GM23248 (cell line): Measurements from ENCODE around the gene SGTB. TPM values are rescaled to one million over a fixed set of nuclear protein-coding genes. Genes with fewer than 3 reads are reported as not detected.

Experiments
- DNase-seq: peaks from one replicate; pipeline ENCODE4 v3.0.0-alpha.2; 2015
- H2AFZ ChIP-seq: fragments of 200-600 bp; sonication (generic); 2 replicates; pipeline ENCODE4 v1.6.1; 2016; ENCODE audit warnings: antibody characterized with exemption
- H3F3A ChIP-seq: fragments of 200-600 bp; sonication (generic); 2 replicates; pipeline ENCODE4 v1.6.1; 2016; ENCODE audit warnings: mild to moderate bottlenecking, antibody characterized with exemption, mixed run types; ENCODE audit not compliant: insufficient read depth
- H3K27ac ChIP-seq: fragments of 200-600 bp; sonication (generic); 2 replicates; pipeline ENCODE4 v1.5.1; 2016; ENCODE audit warnings: mild to moderate bottlenecking
- H3K27me3 ChIP-seq: fragments of 200-600 bp; sonication (generic); replicated peaks from 2 replicates; pipeline ENCODE4 v1.6.1; 2016; ENCODE audit warnings: mild to moderate bottlenecking; ENCODE audit not compliant: insufficient read depth
- H3K36me3 ChIP-seq: fragments of 200-600 bp; sonication (generic); 2 replicates; pipeline ENCODE4 v1.6.1; 2016; ENCODE audit warnings: low read depth, mild to moderate bottlenecking
- H3K4me1 ChIP-seq: fragments of 200-600 bp; sonication (generic); 2 replicates; pipeline ENCODE4 v1.6.1; 2016; ENCODE audit warnings: mild to moderate bottlenecking; ENCODE audit not compliant: insufficient read depth
- H3K4me2 ChIP-seq: fragments of 200-600 bp; sonication (generic); one replicate; pipeline ENCODE4 v1.6.1; 2016; ENCODE audit warnings: mild to moderate bottlenecking; ENCODE audit not compliant: unreplicated experiment
- H3K4me3 ChIP-seq: fragments of 200-600 bp; sonication (generic); 2 replicates; pipeline ENCODE4 v1.5.1; 2016; ENCODE audit warnings: mild to moderate bottlenecking
- H3K79me2 ChIP-seq: fragments of 200-600 bp; sonication (generic); 2 replicates; pipeline ENCODE4 v1.6.1; 2016; ENCODE audit warnings: mild to moderate bottlenecking; ENCODE audit not compliant: insufficient read depth
- H3K9ac ChIP-seq: fragments of 200-600 bp; sonication (generic); 2 replicates; pipeline ENCODE4 v1.6.1; 2016; ENCODE audit warnings: mild to moderate bottlenecking
- H3K9me2 ChIP-seq: fragments of 200-600 bp; sonication (generic); 2 replicates; pipeline ENCODE4 v1.6.1; 2016; ENCODE audit warnings: mixed run types, mild to moderate bottlenecking, moderate library complexity; ENCODE audit not compliant: insufficient read depth
- H3K9me3 ChIP-seq: fragments of 200-600 bp; sonication (generic); one replicate; pipeline ENCODE4 v1.6.1; 2017; ENCODE audit warnings: low read depth
- H4K20me1 ChIP-seq: fragments of 200-600 bp; sonication (generic); 2 replicates; pipeline ENCODE4 v1.6.0; 2016; ENCODE audit not compliant: insufficient read depth
- EZH2 ChIP-seq: fragments of 200-600 bp; sonication (generic); IDR thresholded peaks from 2 replicates; pipeline ENCODE4 v1.6.1; 2018; ENCODE audit warnings: antibody characterized with exemption, mild to moderate bottlenecking; ENCODE audit not compliant: insufficient read depth, poor library complexity, severe bottlenecking
- EZH2phosphoT487 ChIP-seq: fragments of 200-600 bp; sonication (generic); IDR thresholded peaks from 2 replicates; pipeline ENCODE4 v1.6.1; 2018; ENCODE audit warnings: antibody characterized with exemption, moderate library complexity, mild to moderate bottlenecking, low read depth; ENCODE audit not compliant: insufficient read depth
- WGBS, 2 experiments: methylation state at CpG; one replicate each; pipeline ENCODE4 v1.1.6; 2015 to 2017; ENCODE audit warnings: low lambda C conversion rate in 2 of 2, low coverage in 1 of 2; ENCODE audit errors: missing lambda C conversion rate in 2 of 2; 5-methylcytosine and 5-hydroxymethylcytosine counted together
- in situ Hi-C: fragments of 300-500 bp; cut with MboI; formaldehyde crosslinking; loops from 2 replicates; pipeline ENCODE4 v1.15.0; 2020
- polyA plus RNA-seq: library from polyadenylated mRNA; unstranded; fragments of >200 nt; fragmentation: Nextera tagmentation; extraction: Ambion mirVana; gene quantifications from 2 replicates; pipeline ENCODE4 v1.2.1, GENCODE V29; 2016
- total RNA-seq: library from RNA; depleted of rRNA; stranded (reverse); fragments of >200 nt; shearing (Covaris generic); gene quantifications from 2 replicates; pipeline ENCODE4 v1.2.3, GENCODE V29; 2014; rRNA removed

Gene SGTB
- 22.6 and 39.9 TPM in 2 replicates for total RNA-seq
- 16.3 and 17.7 TPM in 2 replicates for polyA plus RNA-seq

- H3K9ac ChIP-seq = peak within 1 kb of the TSS; percentile 95
- H3F3A ChIP-seq = peaks cover 18% of the 10 kb centered on the region
- peaks cover 5% of the 10 kb centered on the region; the same call in 1 of the 2 replicates for H3K36me3 ChIP-seq
- H3K4me1 ChIP-seq = peaks cover 21% of the 10 kb centered on the region
- WGBS, 2 experiments = 0 to 1% methylated on average over 43 to 61 of the region's 92 CpGs
- DNase-seq = peak; percentile 95
- H3K4me2 ChIP-seq = peak within 1 kb of the TSS; percentile 94
- H3K4me3 ChIP-seq = peak within 1 kb of the TSS; percentile 84
- no peaks in the 10 kb centered on the region for H3K9me3 ChIP-seq
- H3K27me3 ChIP-seq = no peaks in the 10 kb centered on the region
- H3K79me2 ChIP-seq = peaks cover 82% of the 10 kb centered on the region
- H2AFZ ChIP-seq = peak within 1 kb of the TSS; percentile 94
- no peaks in the 10 kb centered on the region for H4K20me1 ChIP-seq
- no peaks in the 10 kb centered on the region for H3K9me2 ChIP-seq
- in situ Hi-C loops = no loop called here
- no peak for TF ChIP-seq EZH2phosphoT487
- no peak for TF ChIP-seq EZH2
- peak within 1 kb of the TSS; percentile 90 for H3K27ac ChIP-seq
Measured at GRCh38 chr5:65721720-65722574, at the start of gene SGTB, which contains the start of gene NLN. Gene SGTB (minus strand): TSS chr5:65722109. CDS start chr5:65720807, 1,302 bp downstream. Gene NLN (plus strand): TSS chr5:65722205. CDS start chr5:65722374, 169 bp downstream.

GRCh38 chr5:65771266-65771665 lies 49.4 kb upstream of the SGTB start:
- no peaks in the 10 kb centered on the region for H3K36me3 ChIP-seq
- no peaks in the 10 kb centered on the region for H3K9me3 ChIP-seq
- H3F3A ChIP-seq = peaks cover 28% of the 10 kb centered on the region
- no peaks in the 10 kb centered on the region for H3K9me2 ChIP-seq
- H3K79me2 ChIP-seq = 0 out of 2 replicates have a peak, but pooled peaks cover 8% of the 10 kb centered on the region
- H3K9ac ChIP-seq = no peak overlapping the region
- peaks cover 34% of the 10 kb centered on the region for H3K4me1 ChIP-seq
- H3K27ac ChIP-seq = no peak overlapping the region
- in situ Hi-C loops = no loop called here
- DNase-seq = no peak
- H3K27me3 ChIP-seq = no peaks in the 10 kb centered on the region
- no peaks in the 10 kb centered on the region for H4K20me1 ChIP-seq
- no peak for TF ChIP-seq EZH2phosphoT487
- no peak for TF ChIP-seq EZH2
- 98% methylated on average over 2 of the region's 2 CpGs for WGBS, 2 experiments
- no peak overlapping the region for H2AFZ ChIP-seq
- no peak overlapping the region for H3K4me2 ChIP-seq
- H3K4me3 ChIP-seq = no peak overlapping the region

DNA sequence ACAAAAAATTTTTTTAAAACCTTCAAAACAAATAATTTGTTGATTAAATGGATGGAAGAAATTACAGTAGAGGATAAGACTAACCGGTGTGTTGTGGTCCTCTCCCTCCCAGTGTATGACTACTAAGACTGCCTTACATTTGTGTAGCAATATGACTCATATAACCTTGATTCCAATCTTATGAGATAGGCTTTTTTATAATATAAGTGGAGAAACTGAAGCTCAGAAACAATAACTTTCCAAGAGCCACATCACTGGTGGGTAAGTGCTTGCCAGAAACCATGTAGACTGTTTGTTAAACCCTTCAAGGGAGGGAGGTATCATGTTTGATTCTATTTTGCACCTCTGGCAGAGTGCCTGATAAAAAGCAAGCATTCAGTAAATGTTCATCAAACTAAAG lies 47.6 kb upstream of the SGTB start:
- Histone ChIP-seq H3K27me3 (no peaks in the 10 kb centered on the region), H3K4me1 (peaks cover 29% of the 10 kb centered on the region), H3K4me3 (no peak overlapping the region), H3K27ac (peak overlapping the region; percentile 74), H3K9ac (peak overlapping the region; percentile 37; the same call in 1 of the 2 replicates), H3K9me2 (no peaks in the 10 kb centered on the region), H4K20me1 (no peaks in the 10 kb centered on the region), H3F3A (peaks cover 23% of the 10 kb centered on the region), H3K9me3 (no peaks in the 10 kb centered on the region), H3K4me2 (peak overlapping the region; percentile 64), H2AFZ (no peak overlapping the region), H3K79me2 (peaks cover 6% of the 10 kb centered on the region; the same call in 1 of the 2 replicates), H3K36me3 (0 out of 2 replicates have a peak, but pooled peaks cover 6% of the 10 kb centered on the region)
- TF ChIP-seq EZH2 (no peak), EZH2phosphoT487 (no peak)
- DNase-seq = peak; percentile 92
- in situ Hi-C loops = no loop called here
- 0% methylated on average over 1 of the region's 1 CpG for WGBS, 2 experiments

DNA sequence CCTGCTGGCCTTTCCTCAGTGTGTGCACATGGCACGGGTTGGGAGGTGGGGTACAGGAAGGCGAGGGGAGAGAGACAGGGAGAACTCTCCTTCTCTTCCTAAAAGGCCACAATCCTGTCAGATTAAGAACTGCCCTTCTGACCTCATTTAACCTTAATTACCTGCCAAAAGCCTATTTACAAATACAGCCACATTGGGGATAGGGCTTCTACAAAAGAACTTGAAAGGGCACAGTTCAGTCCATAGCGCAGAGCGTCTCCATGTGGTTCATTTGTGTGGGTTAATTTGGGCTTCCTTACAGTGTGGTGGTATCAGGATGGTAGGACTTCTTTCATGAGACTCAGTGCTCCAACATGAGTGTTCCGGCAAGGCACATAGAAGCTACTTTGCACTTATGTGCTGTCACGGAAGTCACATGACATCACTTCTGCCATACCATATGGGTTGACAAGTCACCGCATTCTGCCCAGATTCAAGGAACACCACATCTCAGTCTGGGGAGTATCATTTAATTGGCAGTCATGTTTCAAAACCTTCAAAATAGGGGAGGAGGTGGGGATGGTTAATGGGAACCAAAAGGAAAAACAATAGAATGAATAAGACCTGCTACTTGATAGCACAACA lies 46.9 kb upstream of the SGTB start:
- in situ Hi-C loops = no loop called here

More for the DNA sequence above, 46.9 kb upstream of the SGTB start:
- TF ChIP-seq EZH2phosphoT487 (no peak), EZH2 (no peak)
- no peaks in the 10 kb centered on the region for H4K20me1 ChIP-seq
- H3K9me2 ChIP-seq = no peaks in the 10 kb centered on the region
- H3K9ac ChIP-seq = no peak overlapping the region
- WGBS, 2 experiments = 94 to 99% methylated on average over 7 of the region's 7 CpGs
- no peak overlapping the region for H2AFZ ChIP-seq
- H3K27me3 ChIP-seq = no peaks in the 10 kb centered on the region
- no peaks in the 10 kb centered on the region for H3K9me3 ChIP-seq
- peak overlapping the region; percentile 74 for H3K27ac ChIP-seq
- no peak overlapping the region for H3K4me3 ChIP-seq
- peaks cover 23% of the 10 kb centered on the region for H3F3A ChIP-seq
- peaks cover 6% of the 10 kb centered on the region; the same call in 1 of the 2 replicates for H3K79me2 ChIP-seq
- peaks cover 23% of the 10 kb centered on the region for H3K4me1 ChIP-seq
- no peak overlapping the region for H3K4me2 ChIP-seq
- H3K36me3 ChIP-seq = 0 out of 2 replicates have a peak, but pooled peaks cover 6% of the 10 kb centered on the region
- no peak for DNase-seq
